ENCODE data around the gene RINT1. TPM values are rescaled to one million over a fixed set of nuclear protein-coding genes. Genes with fewer than 3 reads are reported as not detected.

The RINT1 gene
- total RNA-seq, 2 experiments from 2014 or later: 21.7 to 22.5 TPM

- Mint-ChIP-seq H3K36me3 (ENCODE audit: low read depth) (no peaks in the 10 kb centered on the region), H3K27ac (no peak within 1 kb of the TSS), H3K9me3 (peaks cover 6% of the 10 kb centered on the region), H3K4me1 (ENCODE audit: low read depth) (no peaks in the 10 kb centered on the region), H3K27me3 (peaks cover 6% of the 10 kb centered on the region), H3K4me3 (peak within 1 kb of the TSS; percentile 68)
- TF ChIP-seq, protein P1, sequence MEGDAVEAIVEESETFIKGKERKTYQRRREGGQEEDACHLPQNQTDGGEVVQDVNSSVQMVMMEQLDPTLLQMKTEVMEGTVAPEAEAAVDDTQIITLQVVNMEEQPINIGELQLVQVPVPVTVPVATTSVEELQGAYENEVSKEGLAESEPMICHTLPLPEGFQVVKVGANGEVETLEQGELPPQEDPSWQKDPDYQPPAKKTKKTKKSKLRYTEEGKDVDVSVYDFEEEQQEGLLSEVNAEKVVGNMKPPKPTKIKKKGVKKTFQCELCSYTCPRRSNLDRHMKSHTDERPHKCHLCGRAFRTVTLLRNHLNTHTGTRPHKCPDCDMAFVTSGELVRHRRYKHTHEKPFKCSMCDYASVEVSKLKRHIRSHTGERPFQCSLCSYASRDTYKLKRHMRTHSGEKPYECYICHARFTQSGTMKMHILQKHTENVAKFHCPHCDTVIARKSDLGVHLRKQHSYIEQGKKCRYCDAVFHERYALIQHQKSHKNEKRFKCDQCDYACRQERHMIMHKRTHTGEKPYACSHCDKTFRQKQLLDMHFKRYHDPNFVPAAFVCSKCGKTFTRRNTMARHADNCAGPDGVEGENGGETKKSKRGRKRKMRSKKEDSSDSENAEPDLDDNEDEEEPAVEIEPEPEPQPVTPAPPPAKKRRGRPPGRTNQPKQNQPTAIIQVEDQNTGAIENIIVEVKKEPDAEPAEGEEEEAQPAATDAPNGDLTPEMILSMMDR (IDR thresholded peaks at IDR 0.05): no peak
- DNase-seq (peak; percentile 75), ATAC-seq (peak; percentile 88)
- CTCF ChIA-PET: interaction anchor here (0.7 to 1.3 kb wide), 4 partner anchors 11 to 470 kb away, joined by 3 to 5 read pairs (median 3); partner anchors contain the start of gene RINT1
- intact Hi-C loops (cut with micrococcal nuclease): no loop called here
- POLR2A ChIA-PET: interaction anchor here (0.6 kb wide), 1 partner anchor 76 kb away, joined by 3 read pairs; no protein-coding TSS in a partner anchor
These were observed 49.2 kb downstream of the RINT1 start, which contains the start of gene EFCAB10 for GRCh38 chr7:105581066-105581811. Gene EFCAB10, minus strand, starts transcription at chr7:105581493. Its CDS starts 30 bp downstream, at chr7:105581463.

DNA sequence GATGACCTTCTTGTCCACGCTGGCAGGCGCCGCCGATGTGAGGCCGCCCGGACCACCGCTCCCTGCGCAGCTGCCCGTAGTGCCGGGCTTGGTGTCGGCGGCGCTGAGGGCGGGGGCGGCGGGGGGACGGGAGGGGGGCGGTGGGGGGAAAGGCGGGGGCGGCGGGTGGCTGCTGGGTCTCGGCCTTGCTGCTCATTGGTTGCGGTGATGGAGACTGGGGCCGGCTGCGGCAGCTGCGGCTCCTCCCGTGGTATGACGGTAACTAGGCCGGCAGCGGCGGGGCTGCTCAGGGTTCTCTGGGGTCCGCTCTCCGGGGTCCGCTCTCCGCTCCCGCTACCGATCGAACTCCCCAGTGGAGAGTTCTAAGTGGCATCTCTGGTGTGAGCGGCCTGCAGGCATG, 51.1 kb downstream of the RINT1 start:
- POLR2A ChIA-PET: no interaction called here
- CTCF ChIA-PET: no interaction called here

DNA sequence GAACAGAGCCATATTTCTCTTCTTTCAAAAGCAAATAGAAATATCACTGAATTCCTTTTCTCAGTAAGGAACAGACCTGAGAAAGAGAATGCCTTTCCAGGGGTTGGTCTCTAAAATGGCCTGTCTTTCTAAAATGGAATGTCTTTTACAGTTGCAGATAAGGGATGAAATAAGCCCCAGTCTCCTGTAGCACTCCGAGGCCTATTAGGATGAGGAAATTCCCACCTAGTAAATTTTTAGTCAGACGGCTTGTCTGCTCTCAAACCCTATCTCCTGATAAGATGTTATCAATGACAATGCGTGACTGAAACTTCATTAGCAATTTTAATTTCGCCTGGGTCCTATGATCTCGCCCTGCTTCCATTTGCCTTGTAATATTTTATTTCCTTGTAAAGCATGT, 52.2 kb downstream of the RINT1 start:
- peaks cover 6% of the 10 kb centered on the region for H3K9me3 Mint-ChIP-seq
- ChIA-PET CTCF (no interaction called here), POLR2A (interaction anchor here (1.0 kb wide), 1 partner anchor 10 kb away, joined by 3 read pairs; no protein-coding TSS in a partner anchor)
- DNase-seq (no peak), ATAC-seq (no peak)
- H3K4me3 Mint-ChIP-seq: no peak overlapping the region
- no peak overlapping the region for H3K27ac Mint-ChIP-seq
- H3K4me1 Mint-ChIP-seq (ENCODE audit: low read depth): peaks cover 5% of the 10 kb centered on the region
- peaks cover 6% of the 10 kb centered on the region for H3K27me3 Mint-ChIP-seq
- intact Hi-C loops (cut with micrococcal nuclease): no loop called here
- no peaks in the 10 kb centered on the region for H3K36me3 Mint-ChIP-seq (ENCODE audit: low read depth)
- TF ChIP-seq, protein P1 (IDR thresholded peaks at IDR 0.05): no peak

More for the DNA sequence above, 51.1 kb downstream of the RINT1 start:
- peaks cover 6% of the 10 kb centered on the region for H3K9me3 Mint-ChIP-seq
- peaks cover 1% of the 10 kb centered on the region for H3K4me1 Mint-ChIP-seq (ENCODE audit: low read depth)
- H3K36me3 Mint-ChIP-seq (ENCODE audit: low read depth): no peaks in the 10 kb centered on the region
- H3K27ac Mint-ChIP-seq: no peak overlapping the region
- no peak overlapping the region for H3K4me3 Mint-ChIP-seq
- no peak for DNase-seq
- intact Hi-C loops (cut with micrococcal nuclease): no loop called here
- no peak for ATAC-seq
- TF ChIP-seq, protein P1 (IDR thresholded peaks at IDR 0.05): no peak
- H3K27me3 Mint-ChIP-seq: peaks cover 6% of the 10 kb centered on the region

- H3K4me3 Mint-ChIP-seq: no peak overlapping the region
- H3K27ac Mint-ChIP-seq: no peak overlapping the region
- no peaks in the 10 kb centered on the region for H3K36me3 Mint-ChIP-seq (ENCODE audit: low read depth)
- peaks cover 6% of the 10 kb centered on the region for H3K27me3 Mint-ChIP-seq
- intact Hi-C loops (cut with micrococcal nuclease): no loop called here
- peaks cover 9% of the 10 kb centered on the region for H3K4me1 Mint-ChIP-seq (ENCODE audit: low read depth)
- H3K9me3 Mint-ChIP-seq: peaks cover 6% of the 10 kb centered on the region
- POLR2A ChIA-PET: no interaction called here
- ATAC-seq (no peak), DNase-seq (no peak)
- CTCF ChIA-PET: no interaction called here
- TF ChIP-seq, protein P1 (IDR thresholded peaks at IDR 0.05): no peak
These were observed 54.0 kb downstream of the RINT1 start for GRCh38 chr7:105585850-105586500.
